Stimulated activated effector memory CD8-positive, alpha-beta T cell treated with anti-CD3 and anti-CD28 coated beads, Interleukin-12 subunit alpha, Interleukin-12 subunit beta, amount 100 ng/mL, for 72 hours (primary cell): ENCODE data around the gene BEST2.
"Not testable (repeated sequence)": the region's sequence is repeated elsewhere in the genome, so short reads cannot be mapped to it uniquely, and the experiment has no call there.

Source experiments
- ATAC-seq: fragments of 150-1000 bp; cut with Tn5 transposase; 2 replicates; pipeline ENCODE4 v1.10.0; 2021
- DNase-seq, 2 donors: peaks; one replicate each; pipeline ENCODE4 v3.0.0; 2021 to 2022; ENCODE audit warnings: low spot score in 2 of 2
- H3K27ac Mint-ChIP-seq: one replicate; pipeline ENCODE4 v1.8.0; 2022; ENCODE audit warnings: mild to moderate bottlenecking, mixed read lengths
- H3K36me3 Mint-ChIP-seq: one replicate; pipeline ENCODE4 v1.8.0; 2022; ENCODE audit warnings: mild to moderate bottlenecking, mixed read lengths
- H3K4me1 Mint-ChIP-seq: one replicate; pipeline ENCODE4 v1.8.0; 2022; ENCODE audit warnings: mixed read lengths
- H3K4me3 Mint-ChIP-seq: one replicate; pipeline ENCODE4 v1.8.0; 2022; ENCODE audit warnings: mild to moderate bottlenecking, mixed read lengths
- H3K9me3 Mint-ChIP-seq: one replicate; pipeline ENCODE4 v1.8.0; 2022; ENCODE audit warnings: mixed read lengths

BEST2 gene

DNA sequence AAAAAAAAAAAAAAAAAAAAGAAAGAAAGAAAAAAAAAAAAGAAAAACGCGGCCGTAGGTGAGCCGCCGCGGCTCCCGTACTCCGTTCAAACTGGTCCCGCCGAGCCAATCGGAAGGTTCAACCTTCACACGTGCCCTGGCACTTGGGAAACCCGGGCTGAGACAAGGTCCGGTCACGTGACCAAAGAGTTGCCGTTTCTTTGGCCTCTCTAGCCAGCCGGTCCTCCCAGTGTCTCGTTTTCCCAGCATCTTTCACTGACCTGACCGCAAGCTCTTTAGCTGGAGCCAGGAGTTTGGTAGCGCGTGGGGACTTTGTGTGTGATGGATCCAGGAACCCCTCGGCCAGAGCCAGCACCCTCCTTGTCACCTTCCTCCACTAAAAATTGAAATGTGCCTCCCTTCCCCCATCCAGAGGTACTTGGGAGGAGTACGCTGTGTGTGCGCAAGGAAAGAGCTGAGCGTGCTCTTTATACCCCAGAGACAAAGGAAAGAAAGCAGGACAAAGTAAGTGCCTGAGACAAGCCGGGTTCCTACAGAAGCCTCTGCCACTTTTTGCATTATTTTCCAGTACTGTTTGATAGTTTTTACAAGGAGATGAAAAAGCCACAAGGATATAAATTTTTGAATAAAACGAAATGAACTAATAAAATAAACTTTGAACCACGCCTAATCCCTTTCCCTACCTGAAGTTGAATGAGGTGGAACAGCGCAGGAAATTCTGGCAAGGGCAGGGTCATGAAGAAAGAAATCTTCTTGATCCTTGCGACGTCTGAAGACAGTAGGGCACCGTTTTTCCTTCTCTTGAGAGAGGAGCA, 28.8 kb upstream of the BEST2 start:
- Mint-ChIP-seq H3K4me1 (peaks cover 49% of the 10 kb centered on the region), H3K36me3 (peaks cover 81% of the 10 kb centered on the region)
- peak; percentile 93 for ATAC-seq

DNA sequence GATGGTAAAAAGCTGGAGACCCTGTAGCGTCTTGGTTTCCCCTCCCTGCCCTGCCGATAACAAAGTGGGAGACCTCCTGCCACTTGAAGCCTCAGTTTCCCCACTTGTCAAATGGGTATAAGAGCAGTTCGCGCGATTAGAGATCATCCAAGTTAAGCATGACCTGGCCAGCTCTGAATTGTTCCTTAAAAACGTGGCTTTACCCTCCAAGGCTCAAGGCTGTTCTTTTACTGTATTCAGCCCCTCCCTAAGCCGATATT, 28.3 kb upstream of the BEST2 start:
- DNase-seq (peak in 1 of 2 donors; percentile 58), ATAC-seq (no peak)

More for the DNA sequence above, 28.8 kb upstream of the BEST2 start:
- peak; percentile 81 to 95 for DNase-seq
- Mint-ChIP-seq H3K9me3 (no peaks in the 10 kb centered on the region), H3K27ac (peak overlapping the region; percentile 97), H3K4me3 (peak overlapping the region; percentile 83)

GRCh38 chr19:12723641-12724426, 27.8 kb upstream of the BEST2 start, which contains the start of gene TNPO2:
Gene TNPO2 (minus strand): TSS chr19:12723932. CDS start chr19:12720977, 2,955 bp downstream.
- peak; percentile 60 for ATAC-seq
- Mint-ChIP-seq H3K4me3 (peak within 1 kb of the TSS; percentile 83), H3K4me1 (peaks cover 44% of the 10 kb centered on the region), H3K9me3 (no peaks in the 10 kb centered on the region), H3K27ac (peak within 1 kb of the TSS; percentile 97), H3K36me3 (peaks cover 81% of the 10 kb centered on the region)
- peak; percentile 52 to 86 for DNase-seq

More for the DNA sequence above, 28.3 kb upstream of the BEST2 start:
- Mint-ChIP-seq H3K4me3 (peak overlapping the region; percentile 83), H3K4me1 (peaks cover 49% of the 10 kb centered on the region), H3K27ac (peak overlapping the region; percentile 97), H3K36me3 (peaks cover 81% of the 10 kb centered on the region), H3K9me3 (no peaks in the 10 kb centered on the region)

- Mint-ChIP-seq H3K36me3 (peaks cover 85% of the 10 kb centered on the region), H3K4me1 (peaks cover 44% of the 10 kb centered on the region)
- H3K9me3 Mint-ChIP-seq, H3K27ac Mint-ChIP-seq, H3K4me3 Mint-ChIP-seq, ATAC-seq, DNase-seq: not testable (repeated sequence)
Observed at GRCh38 chr19:12725612-12726011, 26.0 kb upstream of the BEST2 start.

GRCh38 chr19:12726988-12727316, 24.6 kb upstream of the BEST2 start:
- DNase-seq = no peak
- no peak overlapping the region for H3K4me3 Mint-ChIP-seq

DNA sequence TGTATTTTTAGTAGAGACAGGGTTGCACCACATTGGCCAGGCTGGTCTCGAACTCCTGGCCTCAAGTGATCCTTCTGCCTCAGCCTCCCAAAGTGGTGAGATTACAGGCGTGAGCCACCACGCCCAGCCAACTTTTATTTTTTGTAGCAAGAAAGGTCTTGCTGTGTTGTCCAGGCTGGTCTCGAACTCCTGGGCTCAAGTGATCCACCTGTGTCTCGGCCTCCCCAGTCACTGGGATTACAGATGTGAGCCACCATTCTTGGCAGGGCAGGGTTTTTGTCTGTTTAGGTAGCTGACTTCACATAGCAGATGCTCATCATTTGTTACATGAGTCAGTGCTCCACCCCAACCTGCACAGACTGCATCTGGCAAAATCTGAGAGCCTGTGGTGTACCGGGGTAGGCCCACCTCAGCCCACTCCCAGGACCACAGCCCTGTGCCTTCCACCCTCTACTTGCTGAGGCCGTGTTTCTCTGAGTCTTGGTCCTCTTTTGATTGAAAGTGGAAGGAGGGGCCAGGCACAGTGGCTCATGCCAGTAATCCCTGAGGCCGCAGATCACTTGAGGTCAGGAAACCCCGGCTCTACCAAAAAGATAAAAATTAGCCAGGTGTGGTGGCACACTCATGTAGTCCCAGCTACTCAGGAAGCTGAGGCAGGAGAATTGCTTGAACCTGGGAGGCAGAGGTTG, 23.7 kb upstream of the BEST2 start:
- Mint-ChIP-seq H3K36me3 (peaks cover 86% of the 10 kb centered on the region), H3K9me3 (no peaks in the 10 kb centered on the region), H3K4me1 (peaks cover 40% of the 10 kb centered on the region), H3K27ac (peak overlapping the region; percentile 43), H3K4me3 (no peak overlapping the region)
- ATAC-seq (no peak), DNase-seq (no peak)

More at GRCh38 chr19:12726988-12727316, 24.6 kb upstream of the BEST2 start:
- Mint-ChIP-seq H3K36me3 (peaks cover 86% of the 10 kb centered on the region), H3K4me1 (peaks cover 35% of the 10 kb centered on the region), H3K27ac (peak overlapping the region; percentile 43), H3K9me3 (no peaks in the 10 kb centered on the region)
- ATAC-seq = no peak

GRCh38 chr19:12730064-12730463, 21.5 kb upstream of the BEST2 start:
- H3K4me1 Mint-ChIP-seq = peaks cover 33% of the 10 kb centered on the region
- no peaks in the 10 kb centered on the region for H3K9me3 Mint-ChIP-seq
- no peak overlapping the region for H3K27ac Mint-ChIP-seq
- H3K36me3 Mint-ChIP-seq = peaks cover 89% of the 10 kb centered on the region
- DNase-seq (no peak), ATAC-seq (no peak)
- no peak overlapping the region for H3K4me3 Mint-ChIP-seq

- Mint-ChIP-seq H3K27ac (no peak overlapping the region), H3K4me1 (peaks cover 32% of the 10 kb centered on the region), H3K4me3 (no peak overlapping the region), H3K36me3 (peaks cover 86% of the 10 kb centered on the region), H3K9me3 (no peaks in the 10 kb centered on the region)
- ATAC-seq (no peak), DNase-seq (no peak)
Observed at GRCh38 chr19:12731337-12731736, 20.3 kb upstream of the BEST2 start.

GRCh38 chr19:12733369-12734214, 18.0 kb upstream of the BEST2 start:
- ATAC-seq (no peak), DNase-seq (peak in 1 of 2 donors; percentile 68)
- H3K27ac Mint-ChIP-seq = peak overlapping the region; percentile 97

GRCh38 chr19:12736995-12737834, 14.4 kb upstream of the BEST2 start, which contains the start of gene GET3:
Gene GET3 (plus strand): TSS chr19:12737497. CDS start chr19:12737506, 9 bp downstream.
- peak within 1 kb of the TSS; percentile 100 for H3K27ac Mint-ChIP-seq

More at GRCh38 chr19:12733369-12734214, 18.0 kb upstream of the BEST2 start:
- H3K36me3 Mint-ChIP-seq = peaks cover 80% of the 10 kb centered on the region
- H3K4me1 Mint-ChIP-seq = peaks cover 50% of the 10 kb centered on the region
- no peaks in the 10 kb centered on the region for H3K9me3 Mint-ChIP-seq
- H3K4me3 Mint-ChIP-seq = peak overlapping the region; percentile 99

DNA sequence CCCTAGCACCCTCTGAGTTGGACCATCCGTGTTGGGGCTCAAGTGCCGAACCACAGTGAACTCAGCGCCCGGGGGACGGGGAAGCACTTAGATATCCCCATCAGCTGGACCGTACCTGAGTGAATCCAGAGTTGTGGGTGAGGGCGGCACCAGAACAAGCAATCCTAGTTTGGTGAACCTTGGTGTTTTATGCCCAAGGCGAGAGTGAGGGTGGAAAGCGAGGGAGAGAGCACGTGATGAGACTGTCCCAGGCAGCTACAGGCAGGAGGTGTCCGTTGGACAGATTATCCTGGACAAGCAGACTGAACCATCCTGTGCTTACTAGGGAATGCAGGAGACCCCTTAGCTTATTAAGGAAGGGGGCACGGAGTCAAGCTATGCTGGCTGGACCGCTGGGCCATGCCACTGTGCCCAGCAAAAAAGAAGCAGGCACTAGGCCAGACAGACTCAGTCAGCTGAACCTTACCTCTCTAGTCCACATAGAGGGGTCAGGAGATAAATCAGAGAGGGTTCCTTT, 13.7 kb upstream of the BEST2 start:
- Mint-ChIP-seq H3K4me1 (peaks cover 35% of the 10 kb centered on the region), H3K27ac (peak overlapping the region; percentile 100), H3K36me3 (peaks cover 78% of the 10 kb centered on the region), H3K4me3 (peak overlapping the region; percentile 99), H3K9me3 (no peaks in the 10 kb centered on the region)
- ATAC-seq (no peak), DNase-seq (no peak)

More at GRCh38 chr19:12736995-12737834, 14.4 kb upstream of the BEST2 start, which contains the start of gene GET3:
- Mint-ChIP-seq H3K4me1 (peaks cover 41% of the 10 kb centered on the region), H3K4me3 (peak within 1 kb of the TSS; percentile 99), H3K36me3 (peaks cover 78% of the 10 kb centered on the region), H3K9me3 (no peaks in the 10 kb centered on the region)
- DNase-seq (peak; percentile 65 to 89), ATAC-seq (peak; percentile 91)

DNA sequence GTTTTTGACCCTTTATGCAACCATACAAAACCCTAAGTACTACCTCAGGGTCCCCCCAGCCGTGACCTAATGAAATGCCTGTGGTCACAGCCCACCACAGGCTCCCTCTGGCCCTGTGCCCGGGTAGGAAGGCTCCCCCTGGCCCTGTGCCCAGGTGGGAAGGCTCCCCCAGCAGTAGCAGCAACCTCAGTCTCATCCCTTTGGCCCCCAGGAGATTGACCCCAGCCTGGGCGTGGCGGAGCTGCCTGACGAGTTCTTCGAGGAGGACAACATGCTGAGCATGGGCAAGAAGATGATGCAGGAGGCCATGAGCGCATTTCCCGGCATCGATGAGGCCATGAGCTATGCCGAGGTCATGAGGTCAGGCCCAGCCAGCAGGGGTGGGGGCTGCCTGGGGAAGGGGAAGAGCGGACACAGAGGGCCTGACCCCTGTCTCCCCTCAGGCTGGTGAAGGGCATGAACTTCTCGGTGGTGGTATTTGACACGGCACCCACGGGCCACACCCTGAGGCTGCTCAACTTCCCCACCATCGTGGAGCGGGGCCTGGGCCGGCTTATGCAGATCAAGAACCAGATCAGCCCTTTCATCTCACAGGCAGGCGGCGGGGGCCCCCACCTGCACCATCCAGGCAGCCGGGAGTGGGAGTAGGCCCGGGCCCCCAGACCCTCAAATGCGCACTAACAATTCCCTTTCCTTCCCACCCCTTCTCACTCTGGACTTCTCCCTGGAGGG, 6.3 kb upstream of the BEST2 start:
- Mint-ChIP-seq H3K27ac (no peak overlapping the region), H3K9me3 (no peaks in the 10 kb centered on the region), H3K4me3 (no peak overlapping the region), H3K36me3 (peaks cover 80% of the 10 kb centered on the region), H3K4me1 (peaks cover 10% of the 10 kb centered on the region)
- peak; percentile 6 for ATAC-seq
- DNase-seq = no peak

DNA sequence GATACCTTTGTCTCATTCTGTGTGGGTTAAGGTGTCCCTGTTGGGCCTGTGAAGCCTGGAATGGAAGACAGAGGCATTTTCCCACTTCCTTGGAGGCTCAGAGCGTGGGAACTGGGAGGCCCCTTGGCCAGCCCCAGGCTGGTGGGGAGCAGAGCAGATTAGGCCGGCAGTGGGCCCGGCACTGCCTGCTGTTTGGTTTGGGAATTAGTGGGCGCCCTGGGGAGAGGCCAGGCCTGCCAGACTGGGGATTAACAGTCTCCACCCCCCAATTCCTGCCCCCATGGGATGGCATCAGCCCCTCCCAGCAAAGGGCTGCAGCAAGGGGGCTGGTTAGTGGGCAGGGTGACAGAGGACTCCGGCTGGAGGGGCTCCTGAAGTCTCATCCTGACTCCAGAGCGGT, 3.1 kb upstream of the BEST2 start:
- peaks cover 13% of the 10 kb centered on the region for H3K4me1 Mint-ChIP-seq
- H3K4me3 Mint-ChIP-seq = no peak overlapping the region
- peaks cover 48% of the 10 kb centered on the region for H3K36me3 Mint-ChIP-seq
- no peaks in the 10 kb centered on the region for H3K9me3 Mint-ChIP-seq
- ATAC-seq (no peak), DNase-seq (no peak)
- no peak overlapping the region for H3K27ac Mint-ChIP-seq
